Measurements from ENCODE around the gene PSMD11. TPM values are rescaled to one million over a fixed set of nuclear protein-coding genes. Genes with fewer than 3 reads are reported as not detected.

The PSMD11 gene
- total and polyA plus RNA-seq, 4 donors, result 47.8 to 87.9 (median 67.6) TPM

DNA sequence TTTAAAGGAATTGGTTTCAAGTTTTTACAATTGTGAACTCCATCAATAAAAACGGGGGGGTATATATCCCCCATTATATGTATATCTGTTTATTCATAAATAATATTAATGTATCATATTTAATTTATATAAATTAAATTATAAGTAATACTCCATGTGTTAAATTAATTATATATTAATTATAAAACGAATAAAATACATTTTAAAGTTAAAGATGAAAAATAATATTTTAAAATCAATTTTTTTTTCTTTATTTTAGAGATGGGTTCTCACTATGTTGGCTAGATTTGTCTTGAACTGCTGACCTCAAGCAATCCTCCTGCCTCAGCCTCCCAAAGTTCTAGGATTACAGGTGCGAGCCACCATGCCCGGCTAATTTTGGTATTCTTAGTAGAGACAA, 17.4 kb upstream of the PSMD11 start:
- ATAC-seq (ENCODE audit: insufficient read depth, low FRiP score), result no peak
- Histone ChIP-seq H3K4me1 (ENCODE audit: control insufficient read depth in 5 of 5, insufficient read depth in 5 of 5, low read length in 5 of 5) (no peaks in the 10 kb centered on the region), H3K27ac (ENCODE audit: low read depth in 1 of 2, low read length in 1 of 2) (no peak overlapping the region), H3K4me3 (no peak overlapping the region), H3K27me3 (ENCODE audit: control insufficient read depth in 3 of 3, insufficient read depth in 3 of 3, low read length in 2 of 3) (no peaks in the 10 kb centered on the region), H3K36me3 (ENCODE audit: control insufficient read depth in 4 of 4, insufficient read depth in 4 of 4, low read length in 4 of 4) (peaks cover 0 to 4% (median 0%) of the 10 kb centered on the region in 4 donors), H3K9ac (ENCODE audit: insufficient read depth in 1 of 2, low read length in 2 of 2) (no peak overlapping the region), H3K9me3 (ENCODE audit: control insufficient read depth in 4 of 4, insufficient read depth in 3 of 4, low read length in 3 of 4) (peaks cover 0 to 7% (median 0%) of the 10 kb centered on the region in 4 donors)
- WGBS, 2 donors, result 82 to 93% methylated on average over 4 of the region's 4 CpGs
- TF ChIP-seq, protein P1, sequence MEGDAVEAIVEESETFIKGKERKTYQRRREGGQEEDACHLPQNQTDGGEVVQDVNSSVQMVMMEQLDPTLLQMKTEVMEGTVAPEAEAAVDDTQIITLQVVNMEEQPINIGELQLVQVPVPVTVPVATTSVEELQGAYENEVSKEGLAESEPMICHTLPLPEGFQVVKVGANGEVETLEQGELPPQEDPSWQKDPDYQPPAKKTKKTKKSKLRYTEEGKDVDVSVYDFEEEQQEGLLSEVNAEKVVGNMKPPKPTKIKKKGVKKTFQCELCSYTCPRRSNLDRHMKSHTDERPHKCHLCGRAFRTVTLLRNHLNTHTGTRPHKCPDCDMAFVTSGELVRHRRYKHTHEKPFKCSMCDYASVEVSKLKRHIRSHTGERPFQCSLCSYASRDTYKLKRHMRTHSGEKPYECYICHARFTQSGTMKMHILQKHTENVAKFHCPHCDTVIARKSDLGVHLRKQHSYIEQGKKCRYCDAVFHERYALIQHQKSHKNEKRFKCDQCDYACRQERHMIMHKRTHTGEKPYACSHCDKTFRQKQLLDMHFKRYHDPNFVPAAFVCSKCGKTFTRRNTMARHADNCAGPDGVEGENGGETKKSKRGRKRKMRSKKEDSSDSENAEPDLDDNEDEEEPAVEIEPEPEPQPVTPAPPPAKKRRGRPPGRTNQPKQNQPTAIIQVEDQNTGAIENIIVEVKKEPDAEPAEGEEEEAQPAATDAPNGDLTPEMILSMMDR (IDR thresholded peaks at IDR 0.05; ENCODE audit: control extremely low read depth, extremely low read depth), result no peak
- no peak for DNase-seq

DNA sequence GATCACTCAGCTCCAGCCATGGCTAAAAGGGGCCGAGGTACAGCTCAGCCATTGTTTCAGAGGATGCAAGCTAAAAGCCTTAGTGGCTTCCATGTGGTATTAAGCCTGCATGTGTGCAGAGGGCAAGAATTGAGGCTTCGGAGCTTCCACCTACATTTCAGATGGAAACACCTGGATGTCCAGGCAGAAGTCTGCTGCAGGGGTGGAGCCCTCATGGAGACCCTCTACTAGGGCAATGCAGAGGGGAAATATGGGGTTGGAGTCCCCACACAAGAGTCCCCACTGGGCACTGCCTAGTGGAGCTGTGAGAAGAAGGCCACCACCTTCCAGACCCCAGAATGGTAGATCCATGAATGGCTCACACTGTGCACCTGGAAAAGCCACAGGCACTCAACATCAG, 14.7 kb upstream of the PSMD11 start:
- 91 to 97% methylated on average over 2 of the region's 2 CpGs for WGBS, 2 donors
- TF ChIP-seq, protein P1 (IDR thresholded peaks at IDR 0.05; ENCODE audit: control extremely low read depth, extremely low read depth), result no peak
- peaks cover 0 to 7% (median 0%) of the 10 kb centered on the region in 4 donors for H3K9me3 ChIP-seq (ENCODE audit: control insufficient read depth in 4 of 4, insufficient read depth in 3 of 4, low read length in 3 of 4)

DNA sequence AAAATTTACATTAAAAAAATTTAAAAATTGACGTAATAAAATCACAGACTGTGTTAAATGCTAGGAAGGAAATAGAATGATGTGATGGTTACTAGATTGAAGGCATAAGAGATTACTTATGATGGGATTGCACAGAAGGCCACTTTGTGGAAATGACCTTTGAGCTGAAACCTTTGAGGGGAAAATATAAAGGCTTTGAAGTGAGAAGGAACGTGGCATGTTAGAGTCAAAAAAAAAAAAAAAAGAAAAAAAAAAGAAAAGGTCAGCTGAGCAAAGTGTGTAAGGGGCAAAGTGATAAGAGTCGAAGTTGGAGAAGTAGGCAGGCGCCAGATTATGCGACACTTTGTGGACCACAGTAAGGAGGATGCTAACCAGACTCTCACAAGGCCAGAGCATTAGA, 3.6 kb upstream of the PSMD11 start:
- H3K9me3 ChIP-seq (ENCODE audit: control insufficient read depth in 4 of 4, insufficient read depth in 3 of 4, low read length in 3 of 4), result no peaks in the 10 kb centered on the region
- no peak overlapping the region for H3K9ac ChIP-seq (ENCODE audit: insufficient read depth in 1 of 2, low read length in 2 of 2)
- H3K4me3 ChIP-seq, result no peak overlapping the region
- H3K27me3 ChIP-seq (ENCODE audit: control insufficient read depth in 3 of 3, insufficient read depth in 3 of 3, low read length in 2 of 3), result peaks cover 0 to 2% (median 0%) of the 10 kb centered on the region in 3 donors
- 63 to 84% methylated on average over 5 of the region's 5 CpGs for WGBS, 2 donors
- H3K36me3 ChIP-seq (ENCODE audit: control insufficient read depth in 4 of 4, insufficient read depth in 4 of 4, low read length in 4 of 4), result peaks cover 0 to 5% (median 0%) of the 10 kb centered on the region in 4 donors
- TF ChIP-seq, protein P1 (IDR thresholded peaks at IDR 0.05; ENCODE audit: control extremely low read depth, extremely low read depth), result no peak
- ATAC-seq (ENCODE audit: insufficient read depth, low FRiP score) (no peak), DNase-seq (no peak)
- H3K4me1 ChIP-seq (ENCODE audit: control insufficient read depth in 5 of 5, insufficient read depth in 5 of 5, low read length in 5 of 5), result peaks cover 2 to 8% (median 5%) of the 10 kb centered on the region in 5 donors
- no peak overlapping the region for H3K27ac ChIP-seq (ENCODE audit: low read depth in 1 of 2, low read length in 1 of 2)

More for the DNA sequence above, 14.7 kb upstream of the PSMD11 start:
- peaks cover 0 to 4% (median 0%) of the 10 kb centered on the region in 4 donors for H3K36me3 ChIP-seq (ENCODE audit: control insufficient read depth in 4 of 4, insufficient read depth in 4 of 4, low read length in 4 of 4)
- H3K27me3 ChIP-seq (ENCODE audit: control insufficient read depth in 3 of 3, insufficient read depth in 3 of 3, low read length in 2 of 3), result no peaks in the 10 kb centered on the region
- ATAC-seq (ENCODE audit: insufficient read depth, low FRiP score), result no peak
- no peak overlapping the region for H3K9ac ChIP-seq (ENCODE audit: insufficient read depth in 1 of 2, low read length in 2 of 2)
- no peak overlapping the region for H3K27ac ChIP-seq (ENCODE audit: low read depth in 1 of 2, low read length in 1 of 2)
- no peaks in the 10 kb centered on the region for H3K4me1 ChIP-seq (ENCODE audit: control insufficient read depth in 5 of 5, insufficient read depth in 5 of 5, low read length in 5 of 5)
- no peak overlapping the region for H3K4me3 ChIP-seq
- no peak for DNase-seq

GRCh38 chr17:32441886-32442285, 2.4 kb upstream of the PSMD11 start:
- no peaks in the 10 kb centered on the region for H3K9me3 ChIP-seq (ENCODE audit: control insufficient read depth in 4 of 4, insufficient read depth in 3 of 4, low read length in 3 of 4)
- peaks cover 2 to 16% (median 8%) of the 10 kb centered on the region in 5 donors for H3K4me1 ChIP-seq (ENCODE audit: control insufficient read depth in 5 of 5, insufficient read depth in 5 of 5, low read length in 5 of 5)
- no peak overlapping the region for H3K4me3 ChIP-seq
- ATAC-seq (ENCODE audit: insufficient read depth, low FRiP score), result no peak
- DNase-seq, result no peak
- H3K36me3 ChIP-seq (ENCODE audit: control insufficient read depth in 4 of 4, insufficient read depth in 4 of 4, low read length in 4 of 4), result peaks cover 0 to 5% (median 2%) of the 10 kb centered on the region in 4 donors
- peaks cover 0 to 2% (median 0%) of the 10 kb centered on the region in 3 donors for H3K27me3 ChIP-seq (ENCODE audit: control insufficient read depth in 3 of 3, insufficient read depth in 3 of 3, low read length in 2 of 3)
- H3K9ac ChIP-seq (ENCODE audit: insufficient read depth in 1 of 2, low read length in 2 of 2), result no peak overlapping the region
- no peak overlapping the region for H3K27ac ChIP-seq (ENCODE audit: low read depth in 1 of 2, low read length in 1 of 2)
- 73 to 79% methylated on average over 2 of the region's 2 CpGs for WGBS, 2 donors
- TF ChIP-seq, protein P1 (IDR thresholded peaks at IDR 0.05; ENCODE audit: control extremely low read depth, extremely low read depth), result no peak

Data from lung (tissue), 12 donors.